Activated naive CD8-positive, alpha-beta T cell treated with anti-CD3 and anti-CD28 coated beads, Interleukin-2, amount 10 ng/mL, durations not matched to agents 7 days and 5 days (primary cell): ENCODE data around the gene TFPT. TPM values are rescaled to one million over a fixed set of nuclear protein-coding genes. Genes with fewer than 3 reads are reported as not detected.

Experiments
- ATAC-seq: fragments of 150-1000 bp; cut with Tn5 transposase; one replicate; pipeline ENCODE4 v1.10.0; 2021; ENCODE audit warnings: low read depth, moderate library complexity
- POLR2A ChIA-PET: fragments of 350-600 bp; sonication (Branson Sonifier 250); formaldehyde crosslinking; loops from one replicate; lab custom pipeline; 2021; ENCODE audit warnings: antibody characterized with exemption; lab: Charles Lee
- DNase-seq: peaks from one replicate; pipeline ENCODE4 v3.0.0; 2021
- H3K27ac Mint-ChIP-seq: one replicate; pipeline ENCODE4 v1.8.0; 2022; ENCODE audit warnings: mild to moderate bottlenecking, mixed read lengths
- H3K27me3 Mint-ChIP-seq: one replicate; pipeline ENCODE4 v1.8.0; 2022; ENCODE audit warnings: mild to moderate bottlenecking, moderate library complexity, mixed read lengths
- H3K36me3 Mint-ChIP-seq: one replicate; pipeline ENCODE4 v1.8.0; 2021; ENCODE audit warnings: mild to moderate bottlenecking, mixed read lengths
- H3K4me1 Mint-ChIP-seq: one replicate; pipeline ENCODE4 v1.8.0; 2021; ENCODE audit warnings: mixed read lengths
- H3K4me3 Mint-ChIP-seq: one replicate; pipeline ENCODE4 v1.8.0; 2022; ENCODE audit warnings: mild to moderate bottlenecking, moderate library complexity, mixed read lengths
- H3K9me3 Mint-ChIP-seq: one replicate; pipeline ENCODE4 v1.8.0; 2021; ENCODE audit warnings: mixed read lengths
- total RNA-seq, 2 experiments: library from RNA; stranded (reverse); gene quantifications; one replicate each; pipeline ENCODE4 v1.2.3, GENCODE V29; 2021

The TFPT gene
- total RNA-seq, 2 experiments from 2014 or later = 37.9 to 43.3 TPM

- no peak for ATAC-seq
- Mint-ChIP-seq H3K4me3 (no peak overlapping the region), H3K27me3 (peaks cover 9% of the 10 kb centered on the region), H3K4me1 (no peaks in the 10 kb centered on the region), H3K9me3 (no peaks in the 10 kb centered on the region), H3K27ac (no peak overlapping the region), H3K36me3 (no peaks in the 10 kb centered on the region)
- POLR2A ChIA-PET = no interaction called here
- DNase-seq = no peak
These were observed 52.8 kb downstream of the TFPT start for GRCh38 chr19:54062643-54063042.

Other genes with a start within 250 kb of the TFPT start
- gene MYADM, start 247.8 kb downstream of the TFPT start, total RNA-seq = 10 to 100 TPM; 76.3 to 77.3 TPM
- not detected for gene PRKCG, start 233.5 kb downstream of the TFPT start, total RNA-seq
- not detected for gene CACNG7, start 206.4 kb downstream of the TFPT start, total RNA-seq
- not detected for gene CACNG8, start 152.7 kb downstream of the TFPT start, total RNA-seq
- not detected for gene CACNG6, start 124.0 kb downstream of the TFPT start, total RNA-seq
- not detected for gene VSTM1, start 51.8 kb downstream of the TFPT start, total RNA-seq
- gene TARM1, start 34.3 kb downstream of the TFPT start, total RNA-seq = not detected
- gene OSCAR, start 14.9 kb downstream of the TFPT start, total RNA-seq = 1 to 10 TPM in 1 of 2 experiments, under 1 TPM in 1; 0.96 to 1.5 TPM
- 100 to 1,000 TPM; 134 to 135 TPM for gene NDUFA3, start 12.8 kb downstream of the TFPT start, total RNA-seq
- 10 to 100 TPM; 66.3 to 69.3 TPM for gene PRPF31, start 97 bp upstream of the TFPT start, total RNA-seq
- gene CNOT3, start 22.1 kb upstream of the TFPT start, total RNA-seq = 10 to 100 TPM; 60.0 to 72.3 TPM
- gene LENG1, start 44.1 kb upstream of the TFPT start, total RNA-seq = 10 to 100 TPM; 10.2 to 12.8 TPM
- gene TMC4, start 57.5 kb upstream of the TFPT start, total RNA-seq = 1 to 10 TPM; 1.7 to 3.0 TPM
- gene MBOAT7, start 73.9 kb upstream of the TFPT start, total RNA-seq = 10 to 100 TPM; 49.0 to 52.2 TPM
- gene TSEN34, start 75.7 kb upstream of the TFPT start, total RNA-seq = 10 to 100 TPM; 16.3 to 17.4 TPM
- gene RPS9, start 85.2 kb upstream of the TFPT start, total RNA-seq = 1,000 to 10,000 TPM; 1,098 to 1,155 TPM
- 1 to 10 TPM in 1 of 2 experiments, under 1 TPM in 1; 0.74 to 1.3 TPM for gene LILRB3, start 107.3 kb upstream of the TFPT start, total RNA-seq
- gene LILRA6, start 127.1 kb upstream of the TFPT start, total RNA-seq = under 1 TPM; 0.60 to 0.64 TPM
- under 1 TPM; 0.28 to 0.36 TPM for gene LILRB5, start 141.6 kb upstream of the TFPT start, total RNA-seq
- under 1 TPM; 0.55 to 0.57 TPM for gene LILRB2, start 165.5 kb upstream of the TFPT start, total RNA-seq
- not detected for gene LILRA5, start 197.5 kb upstream of the TFPT start, total RNA-seq
- gene LILRA4, start 223.5 kb upstream of the TFPT start, total RNA-seq = not detected
- gene LAIR1, start 249.3 kb upstream of the TFPT start, total RNA-seq = 10 to 100 TPM; 75.0 to 79.2 TPM